MCF 10A (cell line): Measurements from ENCODE around the gene NIN. TPM values are rescaled to one million over a fixed set of nuclear protein-coding genes. Genes with fewer than 3 reads are reported as not detected.
A peak's percentile ranks its signal among the peaks of the same experiment; 100 is the strongest.

Experiments used
- BruUV-seq: library from RNA; stranded (reverse); fragments of 400-500 nt; replicated peaks from 2 replicates; lab custom pipeline; 2021; lab: Mats Ljungman, UMichigan
- CTCF ChIA-PET: fragments of 300-600 bp; sonication (Branson Sonifier 250); formaldehyde crosslinking; extraction: SDS; loops from one replicate; lab custom pipeline; 2021; ENCODE audit warnings: antibody characterized with exemption, inconsistent platforms; lab: Yijun Ruan, JAX
- POLR2A ChIA-PET: fragments of 300-600, 350-650 bp; sonication (Branson Sonifier 250); formaldehyde crosslinking; extraction: SDS; loops from one replicate; lab custom pipeline; 2020; ENCODE audit warnings: antibody characterized with exemption, inconsistent platforms; lab: Yijun Ruan, JAX
- DNase-seq: peaks from one replicate; pipeline ENCODE4 v3.0.0-alpha.2; 2018; ENCODE audit not compliant: unreplicated experiment
- H3K27ac Mint-ChIP-seq: one replicate; pipeline ENCODE4 v1.8.0; 2022; ENCODE audit warnings: mild to moderate bottlenecking, low read depth, mixed read lengths; ENCODE audit not compliant: unreplicated experiment
- H3K27me3 Mint-ChIP-seq: one replicate; pipeline ENCODE4 v1.8.0; 2022; ENCODE audit warnings: mixed read lengths; ENCODE audit not compliant: insufficient read depth, unreplicated experiment
- H3K36me3 Mint-ChIP-seq: one replicate; pipeline ENCODE4 v1.8.0; 2022; ENCODE audit warnings: mild to moderate bottlenecking, moderate library complexity, mixed read lengths; ENCODE audit not compliant: insufficient read depth, unreplicated experiment
- H3K4me1 Mint-ChIP-seq: one replicate; pipeline ENCODE4 v1.8.0; 2022; ENCODE audit warnings: mixed read lengths; ENCODE audit not compliant: insufficient read depth, unreplicated experiment
- H3K4me3 Mint-ChIP-seq: one replicate; pipeline ENCODE4 v1.8.0; 2022; ENCODE audit warnings: mild to moderate bottlenecking, moderate library complexity, mixed read lengths; ENCODE audit not compliant: unreplicated experiment
- H3K9me3 Mint-ChIP-seq: one replicate; pipeline ENCODE4 v1.8.0; 2022; ENCODE audit warnings: mixed read lengths; ENCODE audit not compliant: unreplicated experiment
- intact Hi-C: fragments of 100-400 bp; cut with micrococcal nuclease; formaldehyde crosslinking; loops from 2 replicates; pipeline ENCODE4 v1.14.1; 2022
- total RNA-seq: library from RNA; stranded (reverse); gene quantifications from 2 replicates; pipeline ENCODE4 v1.2.3, GENCODE V29; 2022
- TF ChIP-seq, protein P1 (sequence below): fragments of 200-600 bp; IDR thresholded peaks from one replicate; pipeline ENCODE4 v1.8.0; 2022; ENCODE audit warnings: antibody characterized with exemption, mild to moderate bottlenecking; ENCODE audit not compliant: unreplicated experiment

The NIN gene
- total RNA-seq, 1 experiment from 2014 or later: 33.0 TPM

DNA sequence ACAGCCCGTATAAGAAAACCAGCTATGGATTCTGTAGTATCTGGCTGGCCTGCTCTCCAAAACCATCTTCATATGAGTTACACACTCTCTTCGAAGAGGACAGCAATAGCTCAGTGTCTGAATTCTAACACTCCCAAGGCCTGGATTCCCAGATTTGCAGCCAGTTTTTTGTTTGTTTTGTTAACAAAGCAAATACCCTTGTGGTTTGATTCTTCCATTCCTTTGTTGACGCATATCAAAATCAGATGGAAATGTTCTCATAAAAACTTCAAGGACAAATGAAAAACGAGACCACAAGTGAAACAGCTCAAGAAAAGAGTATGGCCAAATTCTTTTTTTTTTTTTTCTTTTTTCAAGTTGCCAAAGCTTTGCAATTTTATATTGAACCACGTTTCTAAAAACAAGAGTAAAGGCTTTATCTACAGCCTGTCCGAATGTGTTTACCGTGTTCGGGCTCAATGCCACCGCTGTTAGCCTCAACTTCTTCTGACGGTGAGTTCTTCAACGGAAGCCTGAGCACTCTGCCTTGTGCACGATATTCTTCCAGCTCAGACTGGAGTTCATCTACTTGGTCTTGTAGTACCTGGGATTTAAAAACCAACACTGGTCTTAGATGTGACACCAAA is 67.5 kb downstream of the NIN start:
- H3K27ac Mint-ChIP-seq: no peak overlapping the region
- no peaks in the 10 kb centered on the region for H3K27me3 Mint-ChIP-seq
- H3K4me1 Mint-ChIP-seq: no peaks in the 10 kb centered on the region
- CTCF ChIA-PET: interaction anchor here (0.6 to 9.4 kb wide), 9 partner anchors 12 to 1012 kb away, joined by 3 to 129 read pairs (median 4); no protein-coding TSS in a partner anchor
- H3K9me3 Mint-ChIP-seq: no peaks in the 10 kb centered on the region
- no peak overlapping the region for H3K4me3 Mint-ChIP-seq
- peak; percentile 72 for DNase-seq
- H3K36me3 Mint-ChIP-seq: peaks cover 13% of the 10 kb centered on the region
- intact Hi-C loops: no loop called here
- TF ChIP-seq, protein P1, sequence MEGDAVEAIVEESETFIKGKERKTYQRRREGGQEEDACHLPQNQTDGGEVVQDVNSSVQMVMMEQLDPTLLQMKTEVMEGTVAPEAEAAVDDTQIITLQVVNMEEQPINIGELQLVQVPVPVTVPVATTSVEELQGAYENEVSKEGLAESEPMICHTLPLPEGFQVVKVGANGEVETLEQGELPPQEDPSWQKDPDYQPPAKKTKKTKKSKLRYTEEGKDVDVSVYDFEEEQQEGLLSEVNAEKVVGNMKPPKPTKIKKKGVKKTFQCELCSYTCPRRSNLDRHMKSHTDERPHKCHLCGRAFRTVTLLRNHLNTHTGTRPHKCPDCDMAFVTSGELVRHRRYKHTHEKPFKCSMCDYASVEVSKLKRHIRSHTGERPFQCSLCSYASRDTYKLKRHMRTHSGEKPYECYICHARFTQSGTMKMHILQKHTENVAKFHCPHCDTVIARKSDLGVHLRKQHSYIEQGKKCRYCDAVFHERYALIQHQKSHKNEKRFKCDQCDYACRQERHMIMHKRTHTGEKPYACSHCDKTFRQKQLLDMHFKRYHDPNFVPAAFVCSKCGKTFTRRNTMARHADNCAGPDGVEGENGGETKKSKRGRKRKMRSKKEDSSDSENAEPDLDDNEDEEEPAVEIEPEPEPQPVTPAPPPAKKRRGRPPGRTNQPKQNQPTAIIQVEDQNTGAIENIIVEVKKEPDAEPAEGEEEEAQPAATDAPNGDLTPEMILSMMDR: no peak
- POLR2A ChIA-PET: interaction anchor here (1.2 to 1.6 kb wide), 3 partner anchors 9 to 26 kb away, joined by 3 to 4 read pairs (median 3); no protein-coding TSS in a partner anchor
- no TSS peak for BruUV-seq

DNA sequence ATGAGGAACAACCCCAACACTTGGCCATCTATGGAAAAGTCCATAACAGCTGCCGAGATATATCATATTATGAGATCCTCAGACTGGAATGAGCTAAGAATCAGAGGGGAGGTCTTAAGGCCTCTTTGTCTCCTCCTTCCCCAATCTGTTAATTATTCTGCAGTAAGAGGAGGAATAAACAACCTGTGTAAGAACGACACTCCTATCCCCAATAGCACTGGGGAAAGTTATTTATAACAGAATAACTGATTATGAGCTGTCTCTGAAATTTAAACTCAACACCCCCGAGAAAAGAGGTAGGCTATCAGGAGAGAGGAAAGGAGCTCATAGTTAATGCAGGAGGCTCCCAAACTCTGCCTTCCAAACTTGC is 68.0 kb downstream of the NIN start:
- DNase-seq: no peak
- Mint-ChIP-seq H3K27me3 (no peaks in the 10 kb centered on the region), H3K4me1 (no peaks in the 10 kb centered on the region), H3K9me3 (no peaks in the 10 kb centered on the region), H3K36me3 (peaks cover 7% of the 10 kb centered on the region), H3K27ac (no peak overlapping the region), H3K4me3 (no peak overlapping the region)
- TF ChIP-seq, protein P1: no peak
- no TSS peak for BruUV-seq
- intact Hi-C loops: no loop called here
- POLR2A ChIA-PET: interaction anchor here (1.2 to 1.6 kb wide), 2 partner anchors 8 to 25 kb away, joined by 3 to 4 read pairs; no protein-coding TSS in a partner anchor
- CTCF ChIA-PET: interaction anchor here (0.6 to 9.4 kb wide), 9 partner anchors 12 to 1013 kb away, joined by 3 to 129 read pairs (median 4); no protein-coding TSS in a partner anchor

DNA sequence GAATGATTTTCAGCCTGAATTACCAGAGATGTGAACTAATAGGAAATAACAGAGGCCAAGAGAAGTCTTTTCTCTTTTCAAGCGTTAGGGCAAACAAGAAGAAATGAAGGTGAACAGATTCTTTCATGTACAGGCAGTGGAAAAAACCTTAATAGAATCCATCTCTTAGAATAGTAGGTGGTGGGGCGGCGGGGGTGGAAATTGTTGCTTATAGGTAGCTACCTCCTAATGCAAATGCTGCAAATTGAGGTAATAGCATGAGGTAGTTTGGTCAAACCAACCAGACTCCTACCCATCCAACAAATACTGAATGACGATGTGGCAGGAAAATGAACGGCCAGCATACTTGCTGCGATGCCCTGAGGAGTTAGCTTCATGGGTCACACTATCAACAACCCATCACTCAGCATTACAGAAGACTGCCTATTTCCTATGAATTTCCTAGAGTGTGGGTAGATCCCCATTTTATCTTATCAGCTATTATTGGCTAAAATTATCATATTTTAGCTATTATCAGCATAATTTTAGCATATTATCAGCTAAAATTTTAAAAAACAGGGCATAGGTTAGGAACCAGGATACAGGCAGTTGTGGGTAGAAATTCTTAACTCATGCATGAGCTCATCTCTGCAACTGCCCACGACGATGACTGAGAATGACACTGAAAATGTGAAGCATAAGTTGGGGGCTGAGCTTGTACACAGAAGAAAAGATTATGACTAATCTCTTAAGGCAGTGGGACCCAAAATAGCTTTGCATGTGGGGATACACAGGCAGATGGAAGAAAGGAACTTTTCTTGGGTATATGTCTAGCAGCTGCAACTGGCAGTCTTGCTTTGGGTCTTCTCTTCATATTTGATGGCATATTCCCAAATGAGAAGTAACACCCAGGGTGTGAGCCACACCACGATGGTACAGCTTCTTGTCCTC is 68.7 kb downstream of the NIN start:
- no peaks in the 10 kb centered on the region for H3K9me3 Mint-ChIP-seq
- BruUV-seq: no TSS peak
- H3K27ac Mint-ChIP-seq: no peak overlapping the region
- peaks cover 6% of the 10 kb centered on the region for H3K36me3 Mint-ChIP-seq
- ChIA-PET POLR2A (interaction anchor here (1.2 to 1.6 kb wide), 2 partner anchors 8 to 25 kb away, joined by 3 to 4 read pairs; no protein-coding TSS in a partner anchor), CTCF (interaction anchor here (0.5 to 9.4 kb wide), 8 partner anchors 13 to 1013 kb away, joined by 3 to 129 read pairs (median 4); no protein-coding TSS in a partner anchor)
- no peaks in the 10 kb centered on the region for H3K27me3 Mint-ChIP-seq
- intact Hi-C loops: no loop called here
- peak; percentile 50 for DNase-seq
- H3K4me3 Mint-ChIP-seq: no peak overlapping the region
- TF ChIP-seq, protein P1: no peak
- no peaks in the 10 kb centered on the region for H3K4me1 Mint-ChIP-seq
